ENCODE measurements around the gene BRWD1. TPM values are rescaled to one million over a fixed set of nuclear protein-coding genes. Genes with fewer than 3 reads are reported as not detected.

The BRWD1 gene
- polyA plus RNA-seq, 1 donor (not counting 4 experiments of a cell fraction or from before 2014, with no cell fraction given): 15.1 TPM

DNA sequence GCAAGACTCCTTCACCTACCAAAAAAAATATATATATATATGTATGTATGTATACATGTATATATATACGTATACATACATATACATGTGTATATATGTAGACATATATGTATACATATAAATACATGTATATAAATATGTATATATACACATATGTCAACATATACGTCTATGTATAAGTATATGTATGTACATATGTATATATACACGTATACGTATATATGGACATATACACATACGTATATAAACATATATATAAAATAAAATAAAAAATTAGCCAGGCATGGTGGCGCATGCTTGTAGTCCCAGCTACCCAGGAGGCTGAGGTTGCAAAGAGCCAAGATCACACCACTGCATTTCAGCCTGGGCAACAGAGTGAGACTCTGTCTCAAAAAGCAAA lies 31.6 kb downstream of the BRWD1 start:
- no peaks in the 10 kb centered on the region for H3K4me1 ChIP-seq (ENCODE audit: control insufficient read depth, extremely low read depth, insufficient read depth, low read length)
- no peaks in the 10 kb centered on the region for H3K27me3 ChIP-seq (ENCODE audit: control insufficient read depth, extremely low read depth, insufficient read depth, low read length)
- peaks cover 0 to 4% of the 10 kb centered on the region in 2 experiments for H3K36me3 ChIP-seq (ENCODE audit: control insufficient read depth in 2 of 2, extremely low read depth in 1 of 2, insufficient read depth in 2 of 2, low read length in 2 of 2)
- H3K4me2 ChIP-seq (ENCODE audit: control insufficient read depth, extremely low read depth, insufficient read depth, low read depth, low read length): no peak overlapping the region
- no peak overlapping the region for H3K9ac ChIP-seq (ENCODE audit: control insufficient read depth, extremely low read depth, insufficient read depth, low read length)
- TF ChIP-seq, protein P1, sequence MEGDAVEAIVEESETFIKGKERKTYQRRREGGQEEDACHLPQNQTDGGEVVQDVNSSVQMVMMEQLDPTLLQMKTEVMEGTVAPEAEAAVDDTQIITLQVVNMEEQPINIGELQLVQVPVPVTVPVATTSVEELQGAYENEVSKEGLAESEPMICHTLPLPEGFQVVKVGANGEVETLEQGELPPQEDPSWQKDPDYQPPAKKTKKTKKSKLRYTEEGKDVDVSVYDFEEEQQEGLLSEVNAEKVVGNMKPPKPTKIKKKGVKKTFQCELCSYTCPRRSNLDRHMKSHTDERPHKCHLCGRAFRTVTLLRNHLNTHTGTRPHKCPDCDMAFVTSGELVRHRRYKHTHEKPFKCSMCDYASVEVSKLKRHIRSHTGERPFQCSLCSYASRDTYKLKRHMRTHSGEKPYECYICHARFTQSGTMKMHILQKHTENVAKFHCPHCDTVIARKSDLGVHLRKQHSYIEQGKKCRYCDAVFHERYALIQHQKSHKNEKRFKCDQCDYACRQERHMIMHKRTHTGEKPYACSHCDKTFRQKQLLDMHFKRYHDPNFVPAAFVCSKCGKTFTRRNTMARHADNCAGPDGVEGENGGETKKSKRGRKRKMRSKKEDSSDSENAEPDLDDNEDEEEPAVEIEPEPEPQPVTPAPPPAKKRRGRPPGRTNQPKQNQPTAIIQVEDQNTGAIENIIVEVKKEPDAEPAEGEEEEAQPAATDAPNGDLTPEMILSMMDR (optimal IDR thresholded peaks at IDR 0.05 in 1 of 3, IDR thresholded peaks at IDR 0.05 in 1 of 3, conservative IDR thresholded peaks at IDR 0.05 in 1 of 3; ENCODE audit: extremely low read depth in 1 of 3, insufficient read depth in 2 of 3, low read length in 3 of 3): no peak
- no peak for TF ChIP-seq EZH2 (IDR thresholded peaks at IDR 0.05; ENCODE audit: low read length)
- dilution Hi-C loops (cut with MboI; ENCODE audit: extremely low pct_ligation_motif_present, low sequenced_read_pairs): no loop called here
- DNase-seq (ENCODE audit: low read depth, low spot score) (no peak), FAIRE-seq (no peak)
- H3K27ac ChIP-seq (ENCODE audit: control insufficient read depth, insufficient read depth, low read length): no peak overlapping the region
- H3K9me3 ChIP-seq (ENCODE audit: control insufficient read depth, low read depth, low read length): no peaks in the 10 kb centered on the region
- no peak overlapping the region for H2AFZ ChIP-seq (ENCODE audit: control insufficient read depth, low read length)
- H3K79me2 ChIP-seq (ENCODE audit: control insufficient read depth, insufficient read depth, low read length): no peaks in the 10 kb centered on the region
- H3K9me1 ChIP-seq (ENCODE audit: control insufficient read depth, extremely low read depth, insufficient read depth, low read length): no peaks in the 10 kb centered on the region
- no peaks in the 10 kb centered on the region for H4K20me1 ChIP-seq (ENCODE audit: control insufficient read depth, extremely low read depth, insufficient read depth, low read length)
- H3K4me3 ChIP-seq (ENCODE audit: control insufficient read depth in 2 of 3, extremely low read depth in 1 of 3, insufficient read depth in 2 of 3, low read depth in 1 of 3, low read length in 3 of 3): no peak overlapping the region

DNA sequence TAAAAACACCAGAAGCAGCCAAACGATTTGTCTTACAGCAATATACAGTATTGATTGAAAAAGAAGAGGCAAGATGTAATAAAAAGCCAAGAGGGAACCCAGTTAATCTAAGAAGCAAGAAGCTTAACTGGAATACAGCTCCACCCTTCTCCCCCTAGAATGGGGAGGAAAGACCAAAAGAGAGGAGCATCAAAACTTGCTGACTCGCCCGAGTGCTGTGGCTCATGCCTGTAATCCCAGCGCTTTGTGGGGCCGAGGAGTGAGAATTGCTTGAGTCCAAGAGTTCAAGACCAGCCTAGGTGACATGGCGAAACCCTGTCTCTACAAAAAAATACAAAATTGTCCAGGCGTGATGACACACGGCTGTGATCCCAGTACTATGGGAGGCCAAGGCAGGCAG lies 32.2 kb downstream of the BRWD1 start:
- DNase-seq (ENCODE audit: low read depth, low spot score) (no peak), FAIRE-seq (no peak)
- H3K27ac ChIP-seq (ENCODE audit: control insufficient read depth, insufficient read depth, low read length): no peak overlapping the region
- no peaks in the 10 kb centered on the region for H3K9me1 ChIP-seq (ENCODE audit: control insufficient read depth, extremely low read depth, insufficient read depth, low read length)
- H3K4me3 ChIP-seq (ENCODE audit: control insufficient read depth in 2 of 3, extremely low read depth in 1 of 3, insufficient read depth in 2 of 3, low read depth in 1 of 3, low read length in 3 of 3): no peak overlapping the region
- dilution Hi-C loops (cut with MboI; ENCODE audit: extremely low pct_ligation_motif_present, low sequenced_read_pairs): no loop called here
- no peak overlapping the region for H3K9ac ChIP-seq (ENCODE audit: control insufficient read depth, extremely low read depth, insufficient read depth, low read length)
- no peaks in the 10 kb centered on the region for H3K4me1 ChIP-seq (ENCODE audit: control insufficient read depth, extremely low read depth, insufficient read depth, low read length)
- no peaks in the 10 kb centered on the region for H3K79me2 ChIP-seq (ENCODE audit: control insufficient read depth, insufficient read depth, low read length)
- no peak for TF ChIP-seq EZH2 (IDR thresholded peaks at IDR 0.05; ENCODE audit: low read length)
- TF ChIP-seq, protein P1 (optimal IDR thresholded peaks at IDR 0.05 in 1 of 3, IDR thresholded peaks at IDR 0.05 in 1 of 3, conservative IDR thresholded peaks at IDR 0.05 in 1 of 3; ENCODE audit: extremely low read depth in 1 of 3, insufficient read depth in 2 of 3, low read length in 3 of 3): no peak
- H2AFZ ChIP-seq (ENCODE audit: control insufficient read depth, low read length): no peak overlapping the region
- H3K36me3 ChIP-seq (ENCODE audit: control insufficient read depth in 2 of 2, extremely low read depth in 1 of 2, insufficient read depth in 2 of 2, low read length in 2 of 2): peaks cover 0 to 4% of the 10 kb centered on the region in 2 experiments
- H3K4me2 ChIP-seq (ENCODE audit: control insufficient read depth, extremely low read depth, insufficient read depth, low read depth, low read length): no peak overlapping the region
- no peaks in the 10 kb centered on the region for H3K9me3 ChIP-seq (ENCODE audit: control insufficient read depth, low read depth, low read length)
- no peaks in the 10 kb centered on the region for H4K20me1 ChIP-seq (ENCODE audit: control insufficient read depth, extremely low read depth, insufficient read depth, low read length)
- no peaks in the 10 kb centered on the region for H3K27me3 ChIP-seq (ENCODE audit: control insufficient read depth, extremely low read depth, insufficient read depth, low read length)

All from keratinocyte (primary cell).